ENCODE results near the gene PATZ1.

DNA sequence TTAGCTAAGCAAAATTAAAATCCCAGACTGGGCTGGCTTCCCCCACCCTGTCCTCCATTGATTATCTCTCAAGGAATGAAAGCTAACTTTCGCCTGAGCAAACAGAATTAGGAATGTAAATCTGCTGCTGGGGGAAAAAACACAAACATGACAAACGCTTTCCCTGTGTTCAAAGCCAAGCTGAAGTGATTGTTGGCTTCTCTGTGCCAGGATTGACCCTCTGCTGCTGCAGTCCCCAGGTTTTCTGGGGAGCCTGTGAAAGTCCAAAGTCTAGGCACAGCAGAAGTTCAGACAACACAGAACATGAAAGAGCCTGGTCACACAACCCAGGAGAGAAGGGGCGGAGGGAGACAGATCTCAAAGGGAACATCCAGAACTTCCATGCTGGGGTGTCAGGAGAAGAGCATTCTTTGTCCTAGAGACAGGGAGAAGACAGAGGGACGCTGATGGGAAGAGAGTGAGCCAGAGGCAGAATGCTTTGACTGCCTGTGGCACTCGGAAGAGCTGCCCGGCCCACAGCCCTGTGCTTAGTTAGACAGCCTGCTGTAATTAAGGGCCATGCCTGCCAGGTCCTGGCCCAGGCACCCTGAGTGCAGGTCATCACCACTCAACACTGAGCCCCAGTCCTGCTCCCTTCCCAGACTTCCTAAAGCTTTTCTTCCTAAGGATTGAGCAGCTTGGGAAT is 6.9 kb downstream of the PATZ1 start:
- TF ChIP-seq CTCF (IDR thresholded peaks at IDR 0.05; ENCODE audit: insufficient read depth, low read length) (no peak), GABPA (IDR thresholded peaks at IDR 0.05; ENCODE audit: low read depth) (no peak), REST (IDR thresholded peaks at IDR 0.05; ENCODE audit: insufficient replicate concordance, low read depth) (no peak), POLR2AphosphoS5 (IDR thresholded peaks at IDR 0.05; ENCODE audit: low read depth) (no peak), SPI1 (IDR thresholded peaks at IDR 0.05; ENCODE audit: borderline replicate concordance, low read depth) (no peak)

Measured in HL-60 (cell line).